Measurements from ENCODE around the gene DENND1A. TPM values are rescaled to one million over a fixed set of nuclear protein-coding genes. Genes with fewer than 3 reads are reported as not detected.
"Not testable (repeated sequence)": the region's sequence is repeated elsewhere in the genome, so short reads cannot be mapped to it uniquely, and the experiment has no call there.

DENND1A gene
- total RNA-seq, 1 experiment from 2014 or later: 50.1 TPM

DNA sequence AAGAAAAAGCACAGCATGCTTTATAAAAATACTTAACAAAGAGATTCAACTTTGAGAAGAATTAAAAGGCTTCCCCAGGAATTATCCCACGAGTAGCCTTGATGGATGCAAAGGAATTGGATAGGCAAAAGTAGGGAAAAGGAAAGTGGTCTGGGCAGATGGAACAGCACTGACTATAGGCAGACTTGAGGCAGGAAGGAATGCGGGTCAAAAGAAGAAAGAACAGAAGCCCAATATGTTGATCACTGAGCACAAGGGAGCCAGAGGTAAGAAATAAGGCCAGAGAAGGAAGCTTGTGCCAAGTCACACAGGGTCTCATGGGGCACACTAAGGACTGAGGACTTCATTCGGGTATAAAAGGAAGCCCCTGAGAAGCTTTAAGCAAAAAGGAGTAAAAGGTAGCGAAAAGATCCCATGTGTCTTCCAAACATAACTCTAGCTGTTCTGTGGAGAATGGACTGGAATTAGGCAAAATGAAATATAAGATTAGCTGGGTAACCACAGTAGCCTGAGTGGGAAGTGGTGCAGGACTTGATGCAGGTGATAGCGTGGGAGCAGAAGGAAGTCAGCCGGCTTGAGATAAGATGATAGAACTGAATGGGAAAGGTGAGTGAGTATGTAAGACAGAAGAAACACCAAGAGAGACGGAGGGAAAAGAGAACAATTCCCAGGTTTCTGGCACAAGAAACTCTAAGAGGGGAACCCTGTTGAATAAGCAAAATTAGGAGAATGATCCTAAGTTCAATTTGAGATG, 106.6 kb downstream of the DENND1A start:
- H2AFZ ChIP-seq (ENCODE audit: low read length): no peak overlapping the region
- H3K4me3 ChIP-seq (ENCODE audit: low read length): no peak overlapping the region
- H3K9me3 ChIP-seq (ENCODE audit: low read length): no peaks in the 10 kb centered on the region
- no peaks in the 10 kb centered on the region for H3K27me3 ChIP-seq (ENCODE audit: low read length)
- no peak for DNase-seq
- no peak overlapping the region for H3K4me2 ChIP-seq (ENCODE audit: low read depth, low read length, poor library complexity, severe bottlenecking)
- H3K4me1 ChIP-seq (ENCODE audit: low read length): no peaks in the 10 kb centered on the region
- H3K36me3 ChIP-seq (ENCODE audit: insufficient read depth, low read length): no peaks in the 10 kb centered on the region
- H3K9ac ChIP-seq (ENCODE audit: low read length): no peak overlapping the region
- peaks cover 22% of the 10 kb centered on the region for H4K20me1 ChIP-seq (ENCODE audit: insufficient read depth, low read depth, low read length)
- no peaks in the 10 kb centered on the region for H3K9me2 ChIP-seq (replicated peaks; ENCODE audit: insufficient read depth, low read length)
- no peak overlapping the region for H3K27ac ChIP-seq (ENCODE audit: low read length)
- no peaks in the 10 kb centered on the region for H3K79me2 ChIP-seq (ENCODE audit: low read length)

DNA sequence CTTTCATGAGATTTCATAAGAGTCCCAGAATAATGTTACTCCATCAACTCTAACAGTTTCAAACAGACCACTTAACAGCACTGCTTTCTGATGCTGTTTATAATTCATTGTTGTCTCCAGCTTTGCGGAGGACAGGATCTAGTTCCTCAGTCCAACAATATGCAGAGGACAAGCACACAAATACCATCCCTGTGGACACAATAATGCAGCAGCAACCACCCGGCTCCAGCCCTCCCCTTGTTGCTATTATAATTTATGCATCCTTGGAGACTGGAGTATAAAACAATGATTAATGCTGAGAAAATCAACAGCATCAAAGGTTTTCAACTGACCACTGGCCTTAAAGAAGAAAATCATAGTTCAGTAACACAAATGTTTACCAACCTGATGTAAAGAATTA, 108.3 kb downstream of the DENND1A start:
- Histone ChIP-seq H3K27me3 (ENCODE audit: low read length) (no peaks in the 10 kb centered on the region), H3K9ac (ENCODE audit: low read length) (no peak overlapping the region), H3K9me2 (replicated peaks; ENCODE audit: insufficient read depth, low read length) (no peaks in the 10 kb centered on the region), H2AFZ (ENCODE audit: low read length) (no peak overlapping the region), H3K4me2 (ENCODE audit: low read depth, low read length, poor library complexity, severe bottlenecking) (no peak overlapping the region), H3K4me3 (ENCODE audit: low read length) (no peak overlapping the region), H3K79me2 (ENCODE audit: low read length) (no peaks in the 10 kb centered on the region), H3K4me1 (ENCODE audit: low read length) (no peaks in the 10 kb centered on the region), H4K20me1 (ENCODE audit: insufficient read depth, low read depth, low read length) (peaks cover 27% of the 10 kb centered on the region), H3K36me3 (ENCODE audit: insufficient read depth, low read length) (no peaks in the 10 kb centered on the region), H3K9me3 (ENCODE audit: low read length) (no peaks in the 10 kb centered on the region), H3K27ac (ENCODE audit: low read length) (no peak overlapping the region)
- no peak for DNase-seq

DNA sequence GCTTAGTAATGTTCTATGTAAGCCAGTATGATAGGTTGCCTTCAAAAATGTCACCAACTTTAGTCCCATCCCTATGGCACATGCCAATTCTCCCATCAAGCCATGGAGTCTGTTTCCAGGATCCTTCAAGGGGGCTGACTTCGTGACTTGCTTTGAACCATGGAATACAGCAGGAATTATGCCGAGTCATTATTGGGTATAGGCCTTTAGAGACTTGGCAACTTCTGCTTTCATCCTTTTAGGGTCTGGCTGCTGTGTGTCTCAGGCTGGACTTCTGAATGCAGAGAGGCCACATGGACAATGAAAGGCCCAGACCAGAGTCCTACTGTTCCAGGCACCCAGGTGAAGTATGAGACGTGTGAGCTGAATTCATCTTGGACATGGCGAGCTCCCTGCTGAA, 109.8 kb downstream of the DENND1A start:
- H3K27ac ChIP-seq (ENCODE audit: low read length): no peak overlapping the region
- no peak overlapping the region for H3K4me3 ChIP-seq (ENCODE audit: low read length)
- no peaks in the 10 kb centered on the region for H3K79me2 ChIP-seq (ENCODE audit: low read length)
- H3K9me2 ChIP-seq (replicated peaks; ENCODE audit: insufficient read depth, low read length): no peaks in the 10 kb centered on the region
- H3K4me2 ChIP-seq (ENCODE audit: low read depth, low read length, poor library complexity, severe bottlenecking): no peak overlapping the region
- no peaks in the 10 kb centered on the region for H3K27me3 ChIP-seq (ENCODE audit: low read length)
- no peak overlapping the region for H3K9ac ChIP-seq (ENCODE audit: low read length)
- no peak overlapping the region for H2AFZ ChIP-seq (ENCODE audit: low read length)
- no peaks in the 10 kb centered on the region for H3K4me1 ChIP-seq (ENCODE audit: low read length)
- H3K36me3 ChIP-seq (ENCODE audit: insufficient read depth, low read length): no peaks in the 10 kb centered on the region
- peaks cover 30% of the 10 kb centered on the region for H4K20me1 ChIP-seq (ENCODE audit: insufficient read depth, low read depth, low read length)
- DNase-seq: no peak
- no peaks in the 10 kb centered on the region for H3K9me3 ChIP-seq (ENCODE audit: low read length)

DNA sequence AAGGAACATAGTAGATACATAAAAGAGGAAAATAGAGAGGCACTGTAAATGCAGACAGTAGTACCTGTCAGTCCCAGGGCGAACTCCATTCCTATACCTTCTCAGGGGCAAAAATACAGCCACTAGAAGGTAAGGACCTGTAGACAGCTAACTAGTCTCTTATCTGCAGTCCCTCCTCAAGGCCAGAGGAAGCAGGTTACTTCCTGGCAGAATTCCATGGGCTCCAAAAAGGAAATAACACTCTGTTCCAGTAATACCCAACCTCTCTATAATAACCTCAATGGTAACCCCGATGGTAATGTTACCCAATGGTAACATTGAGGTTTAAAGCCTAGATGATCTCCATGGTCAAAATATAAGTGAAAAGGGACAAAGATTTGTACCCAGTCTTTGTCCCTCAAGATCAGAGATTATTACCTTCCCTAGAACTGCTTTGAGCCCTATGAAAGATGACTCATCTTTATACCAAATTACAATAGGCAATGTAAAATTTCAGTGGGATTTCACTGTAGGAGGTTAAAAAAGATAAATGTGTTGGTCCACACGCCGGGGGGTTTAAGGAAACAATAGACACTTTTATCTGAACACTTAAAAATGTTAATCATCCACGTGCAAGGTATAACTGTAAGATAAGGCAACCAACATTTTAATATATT, 113.0 kb downstream of the DENND1A start:
- Histone ChIP-seq H3K9me2 (replicated peaks; ENCODE audit: insufficient read depth, low read length) (no peaks in the 10 kb centered on the region), H2AFZ (ENCODE audit: low read length) (no peak overlapping the region), H3K4me1 (ENCODE audit: low read length) (peaks cover 4% of the 10 kb centered on the region; the same call in 1 of the 2 replicates), H3K4me3 (ENCODE audit: low read length) (no peak overlapping the region), H3K36me3 (ENCODE audit: insufficient read depth, low read length) (no peaks in the 10 kb centered on the region), H3K9ac (ENCODE audit: low read length) (no peak overlapping the region), H3K79me2 (ENCODE audit: low read length) (no peaks in the 10 kb centered on the region; the same call in 1 of the 2 replicates), H3K27me3 (ENCODE audit: low read length) (no peaks in the 10 kb centered on the region), H3K4me2 (ENCODE audit: low read depth, low read length, poor library complexity, severe bottlenecking) (no peak overlapping the region), H3K27ac (ENCODE audit: low read length) (no peak overlapping the region), H4K20me1 (ENCODE audit: insufficient read depth, low read depth, low read length) (peaks cover 41% of the 10 kb centered on the region), H3K9me3 (ENCODE audit: low read length) (no peaks in the 10 kb centered on the region)
- no peak for DNase-seq

DNA sequence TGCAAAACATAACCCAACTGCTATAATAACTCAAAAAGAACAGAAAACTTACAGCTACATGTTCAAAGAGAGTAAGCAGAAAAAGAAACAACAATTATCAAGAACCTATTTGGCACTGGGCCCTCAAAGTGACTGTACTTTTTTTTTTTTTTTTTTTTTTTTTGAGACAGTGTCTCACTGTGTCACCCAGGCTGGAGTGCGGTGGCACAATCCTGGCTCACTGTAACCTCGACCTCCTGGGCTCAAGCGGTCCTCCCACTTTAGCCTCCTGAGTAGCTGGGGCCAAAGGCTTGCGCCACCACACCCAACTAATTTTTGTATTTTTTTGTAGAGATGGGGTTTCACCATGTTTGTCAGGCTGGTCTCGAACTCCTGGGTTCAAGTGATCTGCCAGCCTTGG, 114.1 kb downstream of the DENND1A start:
- not testable (repeated sequence) for H3K9me3 ChIP-seq (ENCODE audit: low read length)

DNA sequence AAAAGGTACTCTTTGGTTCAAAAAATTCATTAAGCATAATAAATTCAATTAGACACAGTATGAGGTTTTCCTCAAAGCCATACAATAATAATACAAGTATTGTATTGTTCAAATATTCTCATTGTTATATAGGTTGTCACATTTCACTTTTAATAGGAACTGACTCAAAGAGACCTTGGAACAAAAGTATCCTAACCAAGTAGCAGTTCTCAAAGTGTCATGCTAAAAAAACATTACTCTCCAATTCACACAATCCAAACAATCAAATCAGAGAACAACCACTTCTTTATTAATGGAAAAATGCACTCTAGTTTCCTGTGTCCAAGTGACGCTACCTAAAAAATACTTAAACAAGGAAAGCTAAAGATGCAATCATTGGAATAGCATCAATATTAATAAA, 115.4 kb downstream of the DENND1A start:
- Histone ChIP-seq H3K4me3 (ENCODE audit: low read length) (no peak overlapping the region), H3K4me1 (ENCODE audit: low read length) (peaks cover 4% of the 10 kb centered on the region; the same call in 1 of the 2 replicates), H3K9me2 (replicated peaks; ENCODE audit: insufficient read depth, low read length) (no peaks in the 10 kb centered on the region), H3K9ac (ENCODE audit: low read length) (no peak overlapping the region), H3K79me2 (ENCODE audit: low read length) (no peaks in the 10 kb centered on the region; the same call in 1 of the 2 replicates), H3K9me3 (ENCODE audit: low read length) (no peaks in the 10 kb centered on the region), H3K27me3 (ENCODE audit: low read length) (no peaks in the 10 kb centered on the region), H3K4me2 (ENCODE audit: low read depth, low read length, poor library complexity, severe bottlenecking) (no peak overlapping the region), H2AFZ (ENCODE audit: low read length) (no peak overlapping the region), H3K27ac (ENCODE audit: low read length) (no peak overlapping the region), H3K36me3 (ENCODE audit: insufficient read depth, low read length) (no peaks in the 10 kb centered on the region), H4K20me1 (ENCODE audit: insufficient read depth, low read depth, low read length) (peaks cover 36% of the 10 kb centered on the region)
- no peak for DNase-seq

More for the DNA sequence above, 114.1 kb downstream of the DENND1A start:
- H3K9ac ChIP-seq (ENCODE audit: low read length); H3K27me3 ChIP-seq (ENCODE audit: low read length); H3K9me2 ChIP-seq (replicated peaks; ENCODE audit: insufficient read depth, low read length); H3K4me2 ChIP-seq (ENCODE audit: low read depth, low read length, poor library complexity, severe bottlenecking); H3K4me1 ChIP-seq (ENCODE audit: low read length); H3K79me2 ChIP-seq (ENCODE audit: low read length); H2AFZ ChIP-seq (ENCODE audit: low read length); H3K27ac ChIP-seq (ENCODE audit: low read length); DNase-seq; H3K36me3 ChIP-seq (ENCODE audit: insufficient read depth, low read length); H3K4me3 ChIP-seq (ENCODE audit: low read length): not testable (repeated sequence)
- peaks cover 38% of the 10 kb centered on the region for H4K20me1 ChIP-seq (ENCODE audit: insufficient read depth, low read depth, low read length)

DNA sequence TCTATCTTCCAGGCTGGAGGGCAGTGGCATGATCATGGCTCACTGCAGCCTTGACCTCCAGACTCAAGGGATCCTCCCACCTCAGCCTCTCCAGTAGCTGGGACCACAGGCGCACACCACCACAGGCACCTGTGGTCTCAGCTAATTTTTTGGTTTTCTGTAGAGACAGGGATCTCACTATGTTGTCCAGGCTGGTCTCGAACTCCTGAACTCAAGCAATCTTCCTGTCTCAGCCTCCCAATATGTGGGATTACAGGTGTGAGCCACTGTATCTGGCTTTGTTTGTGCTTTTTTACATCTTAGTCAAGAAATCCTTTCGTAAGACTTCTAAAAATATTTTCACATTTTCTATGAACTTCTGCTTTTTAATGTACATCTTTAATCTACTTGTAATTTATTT, 116.9 kb downstream of the DENND1A start:
- Histone ChIP-seq H3K9ac (ENCODE audit: low read length) (no peak overlapping the region), H3K4me1 (ENCODE audit: low read length) (peaks cover 4% of the 10 kb centered on the region; the same call in 1 of the 2 replicates), H3K4me3 (ENCODE audit: low read length) (no peak overlapping the region), H2AFZ (ENCODE audit: low read length) (no peak overlapping the region), H3K4me2 (ENCODE audit: low read depth, low read length, poor library complexity, severe bottlenecking) (no peak overlapping the region), H3K36me3 (ENCODE audit: insufficient read depth, low read length) (no peaks in the 10 kb centered on the region), H4K20me1 (ENCODE audit: insufficient read depth, low read depth, low read length) (peaks cover 45% of the 10 kb centered on the region), H3K27ac (ENCODE audit: low read length) (no peak overlapping the region), H3K79me2 (ENCODE audit: low read length) (no peaks in the 10 kb centered on the region; the same call in 1 of the 2 replicates), H3K27me3 (ENCODE audit: low read length) (no peaks in the 10 kb centered on the region), H3K9me3 (ENCODE audit: low read length) (no peaks in the 10 kb centered on the region), H3K9me2 (replicated peaks; ENCODE audit: insufficient read depth, low read length) (no peaks in the 10 kb centered on the region)
- no peak for DNase-seq

DNA sequence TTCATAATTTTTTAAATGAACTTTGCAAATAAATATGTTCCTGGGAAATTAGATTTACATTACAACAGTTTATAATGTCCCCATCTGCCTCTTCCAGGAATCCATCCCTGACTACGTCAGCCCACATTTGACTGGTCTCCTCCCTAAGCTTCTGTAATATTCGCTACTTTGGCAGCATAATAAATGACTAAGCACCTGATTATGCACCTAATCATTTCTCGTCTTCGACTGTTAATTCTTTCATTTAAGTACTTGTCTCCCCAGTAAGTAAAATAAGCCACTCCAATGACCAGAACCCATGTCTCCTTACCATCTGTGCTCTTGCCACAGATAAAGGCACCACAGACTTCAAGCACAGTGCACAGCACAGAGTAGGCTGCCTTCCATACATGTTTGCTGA, 122.7 kb downstream of the DENND1A start:
- no peaks in the 10 kb centered on the region for H3K36me3 ChIP-seq (ENCODE audit: insufficient read depth, low read length)
- H3K9ac ChIP-seq (ENCODE audit: low read length): no peak overlapping the region
- H3K4me3 ChIP-seq (ENCODE audit: low read length): no peak overlapping the region
- DNase-seq: peak; percentile 6
- peaks cover 37% of the 10 kb centered on the region for H4K20me1 ChIP-seq (ENCODE audit: insufficient read depth, low read depth, low read length)
- H3K27ac ChIP-seq (ENCODE audit: low read length): no peak overlapping the region
- no peak overlapping the region for H3K4me2 ChIP-seq (ENCODE audit: low read depth, low read length, poor library complexity, severe bottlenecking)
- no peaks in the 10 kb centered on the region for H3K79me2 ChIP-seq (ENCODE audit: low read length)
- no peaks in the 10 kb centered on the region for H3K9me2 ChIP-seq (replicated peaks; ENCODE audit: insufficient read depth, low read length)
- no peaks in the 10 kb centered on the region for H3K27me3 ChIP-seq (ENCODE audit: low read length)
- H3K9me3 ChIP-seq (ENCODE audit: low read length): no peaks in the 10 kb centered on the region
- H2AFZ ChIP-seq (ENCODE audit: low read length): no peak overlapping the region
- no peaks in the 10 kb centered on the region for H3K4me1 ChIP-seq (ENCODE audit: low read length)

Measured in Karpas-422 (cell line).